SK-N-SH (cell line): Measurements from ENCODE around the gene CDK5R2. TPM values are rescaled to one million over a fixed set of nuclear protein-coding genes. Genes with fewer than 3 reads are reported as not detected.

ENCODE experiments used
- CTCF ChIA-PET: fragments of 300-600, 350-600 bp; formaldehyde crosslinking; extraction: SDS; loops from one replicate; lab custom pipeline; 2021; lab: Yijun Ruan, JAX
- POLR2A ChIA-PET: fragments of 350-600 bp; sonication (Branson Sonifier 250); formaldehyde crosslinking; extraction: SDS; loops from one replicate; lab custom pipeline; 2020; ENCODE audit warnings: antibody characterized with exemption, inconsistent platforms; lab: Yijun Ruan, JAX
- DNase-seq: peaks from one replicate; pipeline ENCODE4 v3.0.0; 2012
- H2AFZ ChIP-seq: fragments of 200-600 bp; sonication (generic); 2 replicates; pipeline ENCODE4 v1.8.1; 2016; ENCODE audit warnings: antibody characterized with exemption, mild to moderate bottlenecking, low read depth
- H3F3A ChIP-seq: fragments of 200-600 bp; sonication (generic); replicated peaks from 2 replicates; pipeline ENCODE3; 2016; ENCODE audit warnings: antibody characterized with exemption, mild to moderate bottlenecking; ENCODE audit not compliant: insufficient read depth
- H3K27ac ChIP-seq, 2 experiments: fragments of 200-500 bp in 1 of 2; fragments of 200-600 bp in 1 of 2; sonication (Bioruptor generic) in 1 of 2; sonication (generic), shearing (Covaris generic) in 1 of 2; 2 replicates each; pipeline versions ENCODE4 v1.5.1 to v1.6.1; 2014 to 2016; ENCODE audit warnings: low read depth in 2 of 2, inconsistent platforms in 1 of 2, low read length in 1 of 2, mild to moderate bottlenecking in 1 of 2, mixed read lengths in 1 of 2
- H3K27me3 ChIP-seq: fragments of 200-600 bp; sonication (generic), shearing (Covaris generic); 2 replicates; pipeline ENCODE4 v1.6.1; 2016; ENCODE audit warnings: mixed run types; ENCODE audit not compliant: insufficient read depth
- H3K36me3 ChIP-seq, 2 experiments: fragments of 200-500 bp in 1 of 2; fragments of 200-600 bp in 1 of 2; sonication (Bioruptor generic) in 1 of 2; sonication (generic) in 1 of 2; replicated peaks in 1 of 2; 2 replicates each; pipeline versions ENCODE3 to v1.5.1; 2014 to 2016; ENCODE audit warnings: low read length in 1 of 2, mild to moderate bottlenecking in 1 of 2; ENCODE audit not compliant: insufficient read depth in 2 of 2, control insufficient read depth in 1 of 2
- H3K4me1 ChIP-seq, 2 experiments: fragments of 200-500 bp in 1 of 2; fragments of 200-600 bp in 1 of 2; sonication (Bioruptor generic) in 1 of 2; sonication (generic), shearing (Covaris generic) in 1 of 2; 2 replicates each; pipeline versions ENCODE4 v1.5.1 to v1.6.1; 2014 to 2016; ENCODE audit warnings: low read depth in 1 of 2, low read length in 1 of 2, mixed run types in 1 of 2; ENCODE audit not compliant: insufficient read depth in 2 of 2, control insufficient read depth in 1 of 2
- H3K4me2 ChIP-seq: fragments of 200-600 bp; sonication (generic), shearing (Covaris generic); 2 replicates; pipeline ENCODE4 v1.6.1; 2017; ENCODE audit warnings: mixed run types
- H3K4me3 ChIP-seq, 2 experiments: fragments of 200-500 bp in 1 of 2; fragments of 200-600 bp in 1 of 2; sonication (Bioruptor generic) in 1 of 2; sonication (generic), shearing (Covaris generic) in 1 of 2; 2 replicates each; pipeline versions ENCODE4 v1.5.1 to v1.8.1; 2014 to 2016; ENCODE audit warnings: low read depth in 2 of 2, inconsistent platforms in 1 of 2, low read length in 1 of 2, mild to moderate bottlenecking in 1 of 2, mixed read lengths in 1 of 2, moderate library complexity in 1 of 2
- H3K79me2 ChIP-seq: fragments of 200-600 bp; sonication (generic); 2 replicates; pipeline ENCODE4 v1.8.1; 2017; ENCODE audit warnings: mild to moderate bottlenecking; ENCODE audit not compliant: insufficient read depth
- H3K9ac ChIP-seq: fragments of 200-600 bp; sonication (generic); 2 replicates; pipeline ENCODE4 v1.6.1; 2017; ENCODE audit warnings: mixed run types
- H3K9me2 ChIP-seq: fragments of 200-600 bp; sonication (generic); 2 replicates; pipeline ENCODE4 v1.6.1; 2017; ENCODE audit warnings: mixed run types
- H3K9me3 ChIP-seq: fragments of 200-600 bp; sonication (generic); 2 replicates; pipeline ENCODE4 v1.6.1; 2017; ENCODE audit warnings: mixed run types, mild to moderate bottlenecking, moderate library complexity
- H4K20me1 ChIP-seq: fragments of 200-600 bp; sonication (generic); 2 replicates; pipeline ENCODE4 v1.6.1; 2017; ENCODE audit warnings: mild to moderate bottlenecking, mixed run types; ENCODE audit not compliant: insufficient read depth
- EP300 ChIP-seq, 2 experiments: IDR thresholded peaks; 2 replicates each; pipeline versions ENCODE4 v1.4.0 to v1.6.1; 2012; ENCODE audit warnings: borderline replicate concordance in 1 of 2, low read depth in 1 of 2, low read length in 1 of 2
- EZH2phosphoT487 ChIP-seq: fragments of 200-600 bp; sonication (generic); IDR thresholded peaks from 2 replicates; pipeline ENCODE4 v1.6.1; 2017; ENCODE audit warnings: low read depth, mixed run types, mild to moderate bottlenecking, antibody characterized with exemption, moderate library complexity, borderline replicate concordance
- FOSL2 ChIP-seq: IDR thresholded peaks from 2 replicates; pipeline ENCODE4 v1.4.0; 2012; ENCODE audit warnings: low read depth, mild to moderate bottlenecking, moderate library complexity, borderline replicate concordance
- MXI1 ChIP-seq: IDR thresholded peaks from 2 replicates; pipeline ENCODE4 v1.6.1; 2012; ENCODE audit warnings: mild to moderate bottlenecking, low read depth, low read length, improper control_type of control experiment
- POLR2AphosphoS5 ChIP-seq: IDR thresholded peaks from 2 replicates; pipeline ENCODE4 v1.6.1; 2012; ENCODE audit warnings: low read depth, low read length
- RAD21 ChIP-seq: IDR thresholded peaks from 2 replicates; pipeline ENCODE4 v1.6.1; 2012; ENCODE audit warnings: mild to moderate bottlenecking, low read length
- RCOR1 ChIP-seq: fragments of 150-350 bp; IDR thresholded peaks from 2 replicates; pipeline ENCODE4 v1.6.1; 2017; ENCODE audit warnings: antibody characterized with exemption, low read length
- RFX5 ChIP-seq: IDR thresholded peaks from 2 replicates; pipeline ENCODE4 v1.6.1; 2012; ENCODE audit warnings: mild to moderate bottlenecking, improper control_type of control experiment, low read length
- RXRA ChIP-seq: IDR thresholded peaks from 2 replicates; pipeline ENCODE4 v1.4.0; 2012; ENCODE audit warnings: low read depth, mild to moderate bottlenecking, borderline replicate concordance
- SIN3A ChIP-seq: IDR thresholded peaks from 2 replicates; pipeline ENCODE4 v1.6.1; 2012; ENCODE audit warnings: low read depth, mild to moderate bottlenecking, low read length, moderate library complexity, borderline replicate concordance
- TAF1 ChIP-seq: IDR thresholded peaks from 2 replicates; pipeline ENCODE4 v1.6.1; 2012; ENCODE audit warnings: low read depth, mild to moderate bottlenecking, low read length, moderate library complexity, borderline replicate concordance
- YY1 ChIP-seq: IDR thresholded peaks from 2 replicates; pipeline ENCODE4 v1.4.0; 2012; ENCODE audit warnings: low read depth, mild to moderate bottlenecking
- WGBS: methylation state at CpG from one replicate; pipeline ENCODE4 v1.1.6; 2017; ENCODE audit warnings: low lambda C conversion rate; 5-methylcytosine and 5-hydroxymethylcytosine counted together
- polyA plus RNA-seq, 3 experiments: library from polyadenylated mRNA; depleted of rRNA; stranded (reverse); fragments of >200 nt; gene quantifications; 2 replicates each; pipeline ENCODE4 v1.2.3, GENCODE V29; 2012
- TF ChIP-seq, protein P1 (sequence below): IDR thresholded peaks from 2 replicates; pipeline ENCODE4; 2012
- TF ChIP-seq, protein P2 (sequence below): fragments of 200-600 bp; sonication (generic); IDR thresholded peaks from 2 replicates; pipeline ENCODE4 v1.6.1; 2017; ENCODE audit warnings: antibody characterized with exemption, mild to moderate bottlenecking, moderate library complexity
- TF ChIP-seq, protein P3 (sequence below): fragments of 150-350 bp; IDR thresholded peaks from 2 replicates; pipeline ENCODE4 v1.6.1; 2016; ENCODE audit warnings: mild to moderate bottlenecking, low read depth, low read length
- TF ChIP-seq, protein P4 (sequence below): IDR thresholded peaks from 2 replicates; pipeline ENCODE4 v1.4.0; 2012; ENCODE audit warnings: low read depth, borderline replicate concordance

CDK5R2 gene
- polyA plus RNA-seq, 1 of the 3 experiments (the other 2 are of a cell fraction) = 0.26 TPM

DNA sequence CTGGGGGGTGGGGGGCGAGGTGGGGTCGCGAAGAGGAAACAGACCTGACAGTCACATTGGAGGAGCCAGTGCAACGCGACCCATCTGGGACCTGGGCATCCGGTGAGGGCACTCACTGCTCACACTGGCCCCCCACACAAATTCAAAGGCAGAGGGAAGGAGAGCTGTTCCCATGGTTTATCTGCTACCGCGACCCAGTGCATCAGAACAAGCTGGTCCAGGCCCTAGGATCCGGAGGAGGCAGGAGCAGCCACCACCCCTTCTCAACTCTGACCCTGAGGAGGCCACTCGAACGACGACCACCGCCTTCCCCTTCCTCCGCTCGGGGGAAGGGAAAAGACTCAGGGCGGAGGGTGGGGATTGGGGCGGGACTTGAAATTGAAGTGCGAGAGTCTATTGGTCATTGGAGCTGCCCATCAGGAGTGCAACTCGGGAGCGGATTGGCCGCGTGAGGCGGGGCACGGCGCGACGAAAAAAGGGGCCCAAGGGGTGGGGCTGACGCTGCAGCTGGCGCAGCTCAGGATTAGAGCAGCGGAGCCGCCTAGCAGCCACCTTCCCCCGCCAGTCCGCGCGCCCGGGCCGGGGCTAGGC is at the start of gene CDK5R2 (continued):
- TF ChIP-seq, protein P1, sequence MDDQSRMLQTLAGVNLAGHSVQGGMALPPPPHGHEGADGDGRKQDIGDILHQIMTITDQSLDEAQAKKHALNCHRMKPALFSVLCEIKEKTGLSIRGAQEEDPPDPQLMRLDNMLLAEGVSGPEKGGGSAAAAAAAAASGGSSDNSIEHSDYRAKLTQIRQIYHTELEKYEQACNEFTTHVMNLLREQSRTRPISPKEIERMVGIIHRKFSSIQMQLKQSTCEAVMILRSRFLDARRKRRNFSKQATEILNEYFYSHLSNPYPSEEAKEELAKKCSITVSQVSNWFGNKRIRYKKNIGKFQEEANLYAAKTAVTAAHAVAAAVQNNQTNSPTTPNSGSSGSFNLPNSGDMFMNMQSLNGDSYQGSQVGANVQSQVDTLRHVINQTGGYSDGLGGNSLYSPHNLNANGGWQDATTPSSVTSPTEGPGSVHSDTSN = peak; percentile 99
- TF ChIP-seq, protein P2, sequence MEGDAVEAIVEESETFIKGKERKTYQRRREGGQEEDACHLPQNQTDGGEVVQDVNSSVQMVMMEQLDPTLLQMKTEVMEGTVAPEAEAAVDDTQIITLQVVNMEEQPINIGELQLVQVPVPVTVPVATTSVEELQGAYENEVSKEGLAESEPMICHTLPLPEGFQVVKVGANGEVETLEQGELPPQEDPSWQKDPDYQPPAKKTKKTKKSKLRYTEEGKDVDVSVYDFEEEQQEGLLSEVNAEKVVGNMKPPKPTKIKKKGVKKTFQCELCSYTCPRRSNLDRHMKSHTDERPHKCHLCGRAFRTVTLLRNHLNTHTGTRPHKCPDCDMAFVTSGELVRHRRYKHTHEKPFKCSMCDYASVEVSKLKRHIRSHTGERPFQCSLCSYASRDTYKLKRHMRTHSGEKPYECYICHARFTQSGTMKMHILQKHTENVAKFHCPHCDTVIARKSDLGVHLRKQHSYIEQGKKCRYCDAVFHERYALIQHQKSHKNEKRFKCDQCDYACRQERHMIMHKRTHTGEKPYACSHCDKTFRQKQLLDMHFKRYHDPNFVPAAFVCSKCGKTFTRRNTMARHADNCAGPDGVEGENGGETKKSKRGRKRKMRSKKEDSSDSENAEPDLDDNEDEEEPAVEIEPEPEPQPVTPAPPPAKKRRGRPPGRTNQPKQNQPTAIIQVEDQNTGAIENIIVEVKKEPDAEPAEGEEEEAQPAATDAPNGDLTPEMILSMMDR = no peak
- TF ChIP-seq, all 33 proteins: peak for 6

DNA sequence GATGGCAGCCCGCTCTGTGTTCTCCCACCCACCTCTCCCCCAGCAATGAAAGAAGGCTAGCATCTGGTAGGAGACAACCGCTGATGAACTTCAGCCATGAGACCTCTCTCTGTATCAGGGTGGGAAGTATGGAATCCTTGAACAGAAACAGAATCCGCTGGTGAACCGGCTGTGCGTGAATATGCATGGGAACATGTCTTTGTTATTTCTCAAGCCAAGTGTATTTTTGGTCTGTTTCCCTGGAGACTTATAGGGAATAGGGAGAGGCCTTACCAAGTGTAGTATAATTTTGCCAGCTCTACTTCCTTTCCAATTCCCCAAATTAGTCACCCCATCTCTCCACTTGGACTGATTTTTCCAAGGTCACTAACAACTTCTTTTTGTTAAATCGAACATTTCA is 48.7 kb upstream of the CDK5R2 start:
- H3K4me3 ChIP-seq = no peak overlapping the region
- H3F3A ChIP-seq = no peaks in the 10 kb centered on the region
- no peaks in the 10 kb centered on the region for H4K20me1 ChIP-seq
- ChIA-PET POLR2A (interaction anchor here (1.9 kb wide), 1 partner anchor 53 kb away, joined by 6 read pairs; no protein-coding TSS in a partner anchor), CTCF (interaction anchor here (0.9 to 10.8 kb wide), 9 partner anchors 13 to 193 kb away, joined by 3 to 80 read pairs (median 3); partner anchors contain the start of gene CDK5R2)
- H3K9me2 ChIP-seq = no peaks in the 10 kb centered on the region
- TF ChIP-seq EZH2phosphoT487 = no peak
- TF ChIP-seq MXI1 = no peak
- H3K9ac ChIP-seq = no peak overlapping the region
- H3K27ac ChIP-seq = no peak overlapping the region
- DNase-seq = no peak
- H3K36me3 ChIP-seq = no peaks in the 10 kb centered on the region
- no peaks in the 10 kb centered on the region for H3K27me3 ChIP-seq
- H2AFZ ChIP-seq = no peak overlapping the region
- peaks cover 10 to 11% of the 10 kb centered on the region in 2 experiments for H3K4me1 ChIP-seq
- WGBS = 92% methylated on average over 6 of the region's 6 CpGs
- H3K4me2 ChIP-seq = no peak overlapping the region
- H3K9me3 ChIP-seq = no peaks in the 10 kb centered on the region
- no peaks in the 10 kb centered on the region for H3K79me2 ChIP-seq

DNA sequence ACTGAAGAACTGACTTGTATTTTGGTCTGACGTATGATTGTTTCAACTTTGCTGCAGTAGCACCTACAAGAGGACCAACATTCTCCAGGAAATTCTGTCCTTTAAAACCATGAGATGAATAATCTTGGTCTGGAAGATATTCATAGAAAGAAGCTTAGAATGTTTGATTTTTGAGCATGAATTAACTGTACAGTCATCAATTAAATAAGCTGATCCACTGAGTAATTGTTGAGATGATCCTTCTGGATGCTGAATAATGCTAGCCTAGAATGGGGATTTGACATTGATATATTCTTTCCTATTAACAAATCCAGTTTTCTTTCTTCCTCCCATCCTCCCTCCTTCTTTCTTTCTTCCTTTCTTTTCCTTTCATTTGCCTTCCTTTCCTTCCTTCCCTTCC is 39.0 kb upstream of the CDK5R2 start:
- WGBS = 93% methylated on average over 1 of the region's 1 CpG
- TF ChIP-seq POLR2AphosphoS5 (no peak), SIN3A (no peak), YY1 (no peak), EP300 (IDR thresholded peaks at IDR 0.05; ENCODE audit: borderline replicate concordance in 1 of 2, low read depth in 1 of 2, low read length in 1 of 2) (no peak), FOSL2 (no peak), TAF1 (no peak), RFX5 (no peak), RXRA (no peak), RAD21 (no peak), RCOR1 (no peak)
- TF ChIP-seq, protein P1 = no peak
- TF ChIP-seq, protein P3, sequence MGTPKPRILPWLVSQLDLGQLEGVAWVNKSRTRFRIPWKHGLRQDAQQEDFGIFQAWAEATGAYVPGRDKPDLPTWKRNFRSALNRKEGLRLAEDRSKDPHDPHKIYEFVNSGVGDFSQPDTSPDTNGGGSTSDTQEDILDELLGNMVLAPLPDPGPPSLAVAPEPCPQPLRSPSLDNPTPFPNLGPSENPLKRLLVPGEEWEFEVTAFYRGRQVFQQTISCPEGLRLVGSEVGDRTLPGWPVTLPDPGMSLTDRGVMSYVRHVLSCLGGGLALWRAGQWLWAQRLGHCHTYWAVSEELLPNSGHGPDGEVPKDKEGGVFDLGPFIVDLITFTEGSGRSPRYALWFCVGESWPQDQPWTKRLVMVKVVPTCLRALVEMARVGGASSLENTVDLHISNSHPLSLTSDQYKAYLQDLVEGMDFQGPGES = no peak
- TF ChIP-seq, protein P4, sequence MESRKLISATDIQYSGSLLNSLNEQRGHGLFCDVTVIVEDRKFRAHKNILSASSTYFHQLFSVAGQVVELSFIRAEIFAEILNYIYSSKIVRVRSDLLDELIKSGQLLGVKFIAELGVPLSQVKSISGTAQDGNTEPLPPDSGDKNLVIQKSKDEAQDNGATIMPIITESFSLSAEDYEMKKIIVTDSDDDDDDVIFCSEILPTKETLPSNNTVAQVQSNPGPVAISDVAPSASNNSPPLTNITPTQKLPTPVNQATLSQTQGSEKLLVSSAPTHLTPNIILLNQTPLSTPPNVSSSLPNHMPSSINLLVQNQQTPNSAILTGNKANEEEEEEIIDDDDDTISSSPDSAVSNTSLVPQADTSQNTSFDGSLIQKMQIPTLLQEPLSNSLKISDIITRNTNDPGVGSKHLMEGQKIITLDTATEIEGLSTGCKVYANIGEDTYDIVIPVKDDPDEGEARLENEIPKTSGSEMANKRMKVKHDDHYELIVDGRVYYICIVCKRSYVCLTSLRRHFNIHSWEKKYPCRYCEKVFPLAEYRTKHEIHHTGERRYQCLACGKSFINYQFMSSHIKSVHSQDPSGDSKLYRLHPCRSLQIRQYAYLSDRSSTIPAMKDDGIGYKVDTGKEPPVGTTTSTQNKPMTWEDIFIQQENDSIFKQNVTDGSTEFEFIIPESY = no peak

More for the DNA sequence above, 39.0 kb upstream of the CDK5R2 start:
- POLR2A ChIA-PET = no interaction called here
- CTCF ChIA-PET = no interaction called here
- DNase-seq = no peak
- no peaks in the 10 kb centered on the region for H4K20me1 ChIP-seq
- H3K9ac ChIP-seq = no peak overlapping the region
- H3K9me3 ChIP-seq = no peaks in the 10 kb centered on the region
- no peak overlapping the region for H3K4me3 ChIP-seq
- no peak overlapping the region for H3K4me2 ChIP-seq
- no peaks in the 10 kb centered on the region for H3F3A ChIP-seq
- no peaks in the 10 kb centered on the region for H3K27me3 ChIP-seq
- H2AFZ ChIP-seq = no peak overlapping the region
- H3K36me3 ChIP-seq = no peaks in the 10 kb centered on the region
- H3K4me1 ChIP-seq = no peaks in the 10 kb centered on the region
- no peaks in the 10 kb centered on the region for H3K9me2 ChIP-seq
- no peaks in the 10 kb centered on the region for H3K79me2 ChIP-seq
- H3K27ac ChIP-seq = no peak overlapping the region
